Stomach (tissue), 4 donors: ENCODE results near the gene TBX2.

Source experiments
- CTCF ChIP-seq, 7 experiments: fragments of 450-650 bp in 4 of 7; fragments of 200-600 bp in 3 of 7; sonication (generic) in 3 of 7; IDR thresholded peaks; one replicate each; pipeline ENCODE4 v1.5.1; 2016 to 2019; ENCODE audit warnings: antibody characterized with exemption in 7 of 7, control low read depth in 2 of 7, mild to moderate bottlenecking in 1 of 7
- POLR2A ChIP-seq, 4 donors: fragments of 450-650 bp; IDR thresholded peaks; one replicate each; pipeline ENCODE4 v1.6.1; 2016; ENCODE audit warnings: antibody characterized with exemption in 4 of 4, control low read depth in 2 of 4, mild to moderate bottlenecking in 1 of 4, moderate library complexity in 1 of 4

GRCh38 chr17:61394630-61395408 lies 4.8 kb upstream of the TBX2 start:
- TF ChIP-seq CTCF (IDR thresholded peaks at IDR 0.05) (no peak), POLR2A (IDR thresholded peaks at IDR 0.05) (no peak)
